GM19193 (cell line): Measurements from ENCODE around the gene E2F1.
A peak's percentile ranks its signal among the peaks of the same experiment; 100 is the strongest.

ENCODE experiments used
- POLR2A ChIP-seq: IDR thresholded peaks from 4 replicates; pipeline ENCODE4 v1.6.1; 2011; ENCODE audit not compliant: insufficient read depth, insufficient read length; ENCODE audit errors: extremely low read depth

Gene E2F1

GRCh38 chr20:33684533-33685327 lies 1.5 kb downstream of the E2F1 start:
- TF ChIP-seq POLR2A: no peak

- no peak for TF ChIP-seq POLR2A
Observed at GRCh38 chr20:33681728-33682353, 4.3 kb downstream of the E2F1 start.

- no peak for TF ChIP-seq POLR2A
Observed at GRCh38 chr20:33681288-33681687, 4.9 kb downstream of the E2F1 start.

DNA sequence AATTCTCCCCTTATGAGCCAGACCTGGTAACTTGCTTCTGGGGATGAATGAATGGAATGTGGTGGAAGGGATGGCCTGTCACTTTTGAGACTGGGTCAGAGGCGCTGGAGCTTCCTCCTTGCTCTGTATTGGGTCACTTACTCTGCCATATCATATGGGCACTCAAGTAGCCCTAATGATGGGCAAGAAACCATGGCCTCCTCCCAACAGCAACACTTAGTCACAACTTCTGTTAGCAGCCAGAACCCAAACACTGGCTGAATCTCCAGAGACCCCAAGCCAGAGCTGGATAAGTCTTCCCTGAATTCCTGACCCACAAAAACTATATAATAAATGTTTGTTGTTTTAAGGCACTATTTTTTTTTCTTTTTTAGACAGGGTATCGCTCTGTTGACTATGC lies 5.5 kb downstream of the E2F1 start:
- TF ChIP-seq POLR2A: no peak

- no peak for TF ChIP-seq POLR2A
Observed at GRCh38 chr20:33679758-33680485, 6.3 kb downstream of the E2F1 start.

DNA sequence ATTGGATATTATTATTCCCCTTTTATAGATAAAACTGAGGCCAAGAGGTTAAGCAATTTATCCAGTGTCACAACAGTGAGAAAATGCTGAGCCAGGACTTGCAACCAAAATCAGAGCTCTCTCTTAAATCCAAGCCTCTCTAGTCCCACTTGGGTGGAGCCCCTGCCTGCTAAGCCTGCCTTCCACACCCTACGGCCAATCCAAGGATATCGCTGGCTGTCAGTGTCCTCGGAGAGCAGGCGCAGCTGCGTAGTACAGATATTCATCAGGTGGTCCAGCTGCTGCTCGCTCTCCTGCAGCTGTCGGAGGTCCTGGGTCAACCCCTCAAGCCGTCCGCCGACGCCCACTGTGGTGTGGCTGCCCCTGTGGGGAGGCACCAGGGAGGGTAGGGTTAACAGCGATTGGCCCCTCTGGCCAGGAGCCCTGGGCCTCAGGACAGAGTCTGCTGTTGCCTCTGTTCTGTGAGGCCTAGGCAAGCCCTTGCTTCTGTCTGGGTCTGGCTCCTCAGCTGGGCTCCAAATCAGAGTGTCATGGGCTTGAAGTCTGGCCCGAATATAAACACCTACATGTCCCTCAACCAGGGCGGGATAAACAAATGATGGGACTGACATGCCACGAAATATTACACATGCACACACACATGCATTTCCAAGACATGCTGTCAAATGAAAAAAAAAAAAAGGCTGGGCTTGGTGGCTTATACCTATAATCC lies 8.0 kb downstream of the E2F1 start:
- no peak for TF ChIP-seq POLR2A

DNA sequence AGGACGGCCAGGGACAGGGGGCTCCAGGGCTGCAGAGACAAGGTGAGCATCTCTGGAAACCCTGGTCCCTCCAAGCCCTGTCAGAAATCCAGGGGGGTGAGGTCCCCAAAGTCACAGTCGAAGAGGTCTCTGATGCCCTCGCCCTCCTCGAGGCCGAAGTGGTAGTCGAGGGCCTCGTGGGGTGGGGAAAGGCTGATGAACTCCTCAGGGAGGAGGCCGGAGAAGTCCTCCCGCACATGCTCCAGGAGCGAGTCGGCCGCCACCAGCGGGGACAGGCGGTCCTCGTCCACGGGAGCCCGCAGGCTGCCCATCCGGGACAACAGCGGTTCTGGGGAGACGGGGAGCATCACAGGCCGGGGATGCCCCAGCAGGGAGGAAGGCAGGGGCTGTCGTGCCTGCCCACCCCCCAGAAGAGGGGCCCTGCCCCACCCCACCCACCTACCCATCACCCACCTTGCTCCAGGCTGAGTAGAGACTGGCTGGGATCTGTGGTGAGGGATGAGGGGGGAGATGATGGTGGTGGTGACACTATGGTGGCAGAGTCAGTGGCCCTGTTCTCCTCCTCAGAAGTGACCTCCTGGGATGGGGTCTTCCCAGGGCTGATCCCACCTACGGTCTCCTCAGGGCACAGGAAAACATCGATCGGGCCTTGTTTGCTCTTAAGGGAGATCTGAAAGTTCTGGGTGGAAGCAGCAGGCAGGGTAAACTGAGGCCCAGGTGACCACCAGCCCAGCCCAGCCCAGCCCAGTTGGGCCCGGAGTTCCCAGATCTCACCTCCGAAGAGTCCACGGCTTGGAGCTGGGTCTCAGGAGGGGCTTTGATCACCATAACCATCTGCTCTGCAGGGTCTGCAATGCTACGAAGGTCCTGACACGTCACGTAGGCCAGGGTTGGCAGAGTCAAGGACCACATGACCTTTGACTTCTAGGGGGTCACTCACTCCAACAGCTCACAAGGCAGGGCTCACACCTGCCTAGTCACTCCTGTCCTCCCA lies 9.2 kb downstream of the E2F1 start:
- no peak for TF ChIP-seq POLR2A

DNA sequence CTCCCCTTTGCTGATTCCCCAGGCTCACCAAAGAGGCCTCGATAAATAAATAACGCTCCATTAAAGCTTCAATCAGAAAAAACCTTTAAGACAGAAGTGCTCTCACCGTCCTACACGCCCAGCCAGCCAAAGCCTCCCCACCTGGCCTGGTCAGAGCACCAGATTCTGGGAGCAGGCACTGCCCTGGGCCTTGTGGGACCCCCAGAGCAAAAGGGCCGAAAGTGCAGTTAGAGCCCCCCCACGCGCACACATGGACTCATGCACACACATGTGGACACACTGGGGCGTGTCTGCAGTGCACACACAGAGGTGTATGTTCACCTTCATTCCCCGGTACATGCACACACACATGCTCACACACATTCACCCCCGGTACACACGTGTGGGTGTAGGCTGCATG lies 10.1 kb downstream of the E2F1 start:
- no peak for TF ChIP-seq POLR2A

GRCh38 chr20:33675136-33675959 lies 10.8 kb downstream of the E2F1 start:
- TF ChIP-seq POLR2A: no peak

DNA sequence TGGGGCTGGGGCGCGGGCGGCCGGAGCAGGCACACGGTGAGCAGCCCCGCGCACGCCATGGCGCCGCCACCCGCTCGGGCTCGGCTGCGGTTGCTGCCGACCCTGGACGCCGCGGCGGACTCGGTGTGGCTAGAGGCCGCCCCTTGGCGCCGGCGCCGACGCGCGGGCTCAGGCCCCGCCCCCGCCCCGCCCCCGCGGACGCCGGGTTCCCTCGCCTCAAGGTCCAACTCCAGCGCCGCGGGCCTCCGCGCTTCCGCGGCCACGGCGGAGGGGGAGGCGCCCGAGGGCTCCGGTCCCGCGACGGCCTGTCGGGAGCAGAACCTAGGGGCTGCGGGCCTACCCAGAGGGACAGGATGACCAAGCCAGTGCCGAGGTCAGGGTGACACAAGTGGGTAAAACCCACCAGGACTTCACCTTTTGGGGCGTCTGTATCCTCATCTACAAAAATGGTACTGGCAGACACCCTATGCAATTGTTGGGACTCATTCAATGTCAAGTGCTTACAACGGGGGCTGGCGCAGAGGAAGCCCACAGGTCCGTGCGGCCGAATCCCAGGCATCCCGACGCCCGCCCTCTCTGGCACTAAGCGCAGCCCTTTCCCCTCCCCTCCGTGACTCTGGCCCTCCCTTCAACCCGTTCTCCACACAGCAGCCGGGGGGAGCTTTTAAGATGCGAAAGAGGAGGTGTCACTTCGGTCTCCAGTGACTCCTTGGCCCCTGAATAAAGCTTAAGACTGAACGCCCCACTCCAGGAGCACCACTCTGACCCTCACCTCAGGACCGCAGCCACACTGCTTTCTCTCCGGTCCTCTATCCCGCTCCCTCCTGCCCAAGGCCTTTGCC lies 11.7 kb downstream of the E2F1 start, which contains the start of gene NECAB3:
NECAB3 (minus strand) TSS at position 135 of the 842 bp plus-strand sequence; CDS start at position 59, 76 bp downstream.
- peak; percentile 32 for TF ChIP-seq POLR2A

DNA sequence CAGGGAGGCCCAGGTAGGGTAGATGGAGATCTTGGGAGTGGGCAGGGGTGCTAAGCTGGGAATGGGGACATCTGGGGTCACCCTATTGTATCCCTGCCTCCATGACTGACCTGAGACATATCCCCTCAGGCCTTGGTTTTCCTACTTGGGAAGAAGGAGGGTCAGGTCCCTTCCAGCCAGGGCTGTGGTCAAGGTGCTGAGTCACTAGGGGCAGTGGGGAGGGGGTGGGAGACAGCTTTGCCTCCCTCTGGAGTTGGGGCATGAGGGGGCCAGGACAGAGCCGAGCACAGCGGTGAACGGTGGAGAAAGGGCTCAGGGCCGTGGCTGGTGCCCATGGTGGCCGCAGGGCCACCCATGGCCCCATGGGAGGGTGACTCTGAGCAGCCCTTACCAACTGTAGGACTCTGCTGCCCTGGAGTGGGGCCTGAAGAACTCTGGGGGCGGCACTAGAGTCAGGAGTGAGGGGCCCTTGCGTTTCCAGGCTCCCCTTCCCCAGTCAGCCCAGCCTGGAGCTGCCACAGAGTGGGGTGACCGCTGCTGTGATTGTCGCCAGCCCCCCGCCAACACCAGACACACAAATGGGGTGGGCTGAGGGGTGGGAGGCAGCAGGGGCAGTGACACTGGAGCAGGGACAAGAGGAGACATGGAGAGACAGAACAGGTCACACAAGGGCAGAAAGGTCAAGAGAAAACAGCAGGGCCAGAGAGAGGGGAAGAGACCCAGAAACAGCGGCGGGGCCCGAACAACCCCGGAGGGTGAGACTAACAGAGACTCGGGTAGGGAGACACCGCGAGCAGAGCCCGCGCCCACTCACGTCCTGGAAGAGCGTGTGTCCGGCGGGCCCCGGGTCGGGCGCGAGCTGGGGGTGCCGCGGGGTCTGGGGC lies 12.5 kb downstream of the E2F1 start:
- no peak for TF ChIP-seq POLR2A

- no peak for TF ChIP-seq POLR2A
Observed at GRCh38 chr20:33673114-33673409, 13.1 kb downstream of the E2F1 start.
